Tibial artery (tissue), 4 donors: ENCODE results near the gene ATP6V0D1.
A peak's percentile ranks its signal among the peaks of the same experiment; 100 is the strongest.

Experiments
- DNase-seq, 2 donors: peaks; one replicate each; pipeline ENCODE4 v3.0.0-alpha.2; 2019
- H3K27ac ChIP-seq, 2 donors: fragments of 200-600 bp; sonication (generic) in 1 of 2; 1 replicate in 1 of 2; 2 replicates in 1 of 2; pipeline ENCODE4 v1.5.1; 2018 to 2019; ENCODE audit warnings: mild to moderate bottlenecking in 1 of 2
- H3K27me3 ChIP-seq, 2 donors: fragments of 200-600 bp; sonication (generic) in 1 of 2; one replicate each; pipeline versions ENCODE4 v1.5.1 to v1.6.0; 2016 to 2019
- H3K36me3 ChIP-seq, 3 donors: fragments of 200-600 bp; sonication (generic) in 2 of 3; one replicate each; pipeline ENCODE4 v1.5.1; 2016 to 2019; ENCODE audit warnings: mild to moderate bottlenecking in 2 of 3
- H3K4me1 ChIP-seq, 4 donors: fragments of 200-600 bp; sonication (generic) in 2 of 4; 1 replicate in 3 of 4; 2 replicates in 1 of 4; pipeline ENCODE4 v1.5.1; 2016 to 2019
- H3K4me3 ChIP-seq, 2 donors: fragments of 200-600 bp; sonication (generic) in 1 of 2; 1 replicate in 1 of 2; 2 replicates in 1 of 2; pipeline ENCODE4 v1.5.1; 2018 to 2019; ENCODE audit warnings: mild to moderate bottlenecking in 2 of 2
- H3K9me3 ChIP-seq, 3 donors: fragments of 200-600 bp; sonication (generic) in 1 of 3; one replicate each; pipeline ENCODE4 v1.5.1; 2016 to 2019
- CTCF ChIP-seq, 2 experiments: fragments of 200-600 bp in 1 of 2; fragments of 450-650 bp in 1 of 2; IDR thresholded peaks; one replicate each; pipeline ENCODE4 v1.5.1; 2017 to 2019; ENCODE audit warnings: antibody characterized with exemption in 2 of 2, mild to moderate bottlenecking in 1 of 2, moderate library complexity in 1 of 2
- intact Hi-C: fragments of 100-400 bp; cut with DNase I; formaldehyde crosslinking; loops from one replicate; pipeline ENCODE4 v1.15.0; 2023; ENCODE audit warnings: low total_unique reads

The ATP6V0D1 gene

DNA sequence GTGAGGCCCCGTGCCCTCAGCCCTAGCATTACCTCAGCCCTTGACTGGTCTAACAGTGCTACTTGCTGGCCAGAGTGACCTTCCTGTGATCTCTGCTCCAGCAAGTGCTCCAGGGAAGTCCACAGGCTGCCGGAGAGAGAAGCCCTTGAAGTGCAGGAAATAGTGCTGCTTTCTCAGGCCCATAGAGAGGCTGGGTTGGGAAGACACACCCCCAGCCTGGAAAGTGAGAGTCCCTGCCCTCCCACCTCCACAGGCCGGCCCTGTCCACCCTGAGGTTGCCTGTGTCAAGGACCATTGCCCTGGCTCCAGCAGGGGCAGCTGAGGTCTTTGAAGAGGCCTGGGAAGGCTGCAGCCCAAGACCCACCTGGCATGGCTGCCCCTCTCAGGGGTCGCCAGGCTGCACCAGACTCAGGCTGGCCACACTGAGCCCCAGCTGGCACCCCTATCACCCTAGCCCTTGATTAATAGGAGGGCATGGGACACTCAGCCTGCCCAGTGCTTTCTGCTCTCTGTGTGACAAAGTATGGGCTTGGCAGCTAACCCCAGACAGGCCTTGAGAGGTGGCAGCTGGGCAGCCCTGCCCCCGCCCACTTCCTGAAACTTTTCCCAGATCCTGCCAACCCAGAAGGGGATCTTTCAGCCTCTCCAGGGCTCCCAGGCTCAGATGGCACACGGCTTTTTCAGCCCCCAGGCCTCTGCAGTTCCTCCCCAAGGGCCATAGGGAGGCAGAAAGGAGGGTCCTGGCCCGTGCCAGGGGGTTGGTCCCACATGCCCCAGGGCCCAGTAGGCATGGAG lies 21.7 kb downstream of the ATP6V0D1 start:
- H3K27ac ChIP-seq = peak overlapping the region; percentile 46 to 54
- intact Hi-C loops = no loop called here
- H3K36me3 ChIP-seq = no peaks in the 10 kb centered on the region
- H3K4me1 ChIP-seq = peaks cover 0 to 78% (median 50%) of the 10 kb centered on the region in 4 donors
- H3K4me3 ChIP-seq = no peak overlapping the region
- TF ChIP-seq CTCF (IDR thresholded peaks at IDR 0.05) = no peak
- H3K9me3 ChIP-seq = no peaks in the 10 kb centered on the region
- DNase-seq = no peak
- no peaks in the 10 kb centered on the region for H3K27me3 ChIP-seq

DNA sequence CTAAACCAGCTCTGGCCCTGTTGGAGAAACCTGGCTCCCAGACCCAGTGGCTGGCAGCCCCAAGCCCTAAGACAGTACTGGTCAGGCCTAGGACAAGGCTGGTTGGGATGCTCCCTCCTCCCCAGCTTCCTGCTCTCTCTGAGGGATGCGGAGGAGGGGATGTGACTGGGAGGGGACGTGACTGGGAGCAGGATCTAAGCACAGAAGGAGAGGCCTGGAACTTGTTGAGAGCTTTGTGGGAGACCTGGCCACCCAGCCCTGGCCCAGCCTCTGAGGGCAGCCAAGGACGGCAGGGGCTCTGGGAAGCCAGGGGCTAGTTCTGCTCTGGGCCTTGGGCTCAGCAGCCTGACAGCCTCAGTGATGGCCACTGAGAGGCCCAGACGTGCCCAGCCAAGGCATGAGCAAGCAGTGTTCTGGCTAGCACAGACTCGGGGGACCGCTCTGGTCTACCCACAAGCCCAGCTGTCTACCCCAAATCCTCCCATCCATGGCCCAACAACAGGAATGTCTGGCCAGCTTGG lies 22.8 kb downstream of the ATP6V0D1 start:
- H3K4me3 ChIP-seq = no peak overlapping the region
- peak overlapping the region; percentile 46 to 54 for H3K27ac ChIP-seq
- no peak for TF ChIP-seq CTCF (IDR thresholded peaks at IDR 0.05)
- no peak for DNase-seq
- H3K4me1 ChIP-seq = peaks cover 0 to 74% (median 50%) of the 10 kb centered on the region in 4 donors
- H3K36me3 ChIP-seq = peaks cover under 1 to 5% (median 2%) of the 10 kb centered on the region in 3 donors
- no peaks in the 10 kb centered on the region for H3K9me3 ChIP-seq
- H3K27me3 ChIP-seq = no peaks in the 10 kb centered on the region
- intact Hi-C loops = no loop called here

GRCh38 chr16:67457611-67458010 lies 23.3 kb downstream of the ATP6V0D1 start:
- Histone ChIP-seq H3K27me3 (no peaks in the 10 kb centered on the region), H3K4me3 (no peak overlapping the region), H3K9me3 (no peaks in the 10 kb centered on the region), H3K36me3 (peaks cover 6 to 11% (median 7%) of the 10 kb centered on the region in 3 donors), H3K4me1 (peaks cover 0 to 74% (median 50%) of the 10 kb centered on the region in 4 donors), H3K27ac (peak overlapping the region in 1 of 2 donors; percentile 54)
- intact Hi-C loops = no loop called here
- no peak for DNase-seq
- no peak for TF ChIP-seq CTCF (IDR thresholded peaks at IDR 0.05)

DNA sequence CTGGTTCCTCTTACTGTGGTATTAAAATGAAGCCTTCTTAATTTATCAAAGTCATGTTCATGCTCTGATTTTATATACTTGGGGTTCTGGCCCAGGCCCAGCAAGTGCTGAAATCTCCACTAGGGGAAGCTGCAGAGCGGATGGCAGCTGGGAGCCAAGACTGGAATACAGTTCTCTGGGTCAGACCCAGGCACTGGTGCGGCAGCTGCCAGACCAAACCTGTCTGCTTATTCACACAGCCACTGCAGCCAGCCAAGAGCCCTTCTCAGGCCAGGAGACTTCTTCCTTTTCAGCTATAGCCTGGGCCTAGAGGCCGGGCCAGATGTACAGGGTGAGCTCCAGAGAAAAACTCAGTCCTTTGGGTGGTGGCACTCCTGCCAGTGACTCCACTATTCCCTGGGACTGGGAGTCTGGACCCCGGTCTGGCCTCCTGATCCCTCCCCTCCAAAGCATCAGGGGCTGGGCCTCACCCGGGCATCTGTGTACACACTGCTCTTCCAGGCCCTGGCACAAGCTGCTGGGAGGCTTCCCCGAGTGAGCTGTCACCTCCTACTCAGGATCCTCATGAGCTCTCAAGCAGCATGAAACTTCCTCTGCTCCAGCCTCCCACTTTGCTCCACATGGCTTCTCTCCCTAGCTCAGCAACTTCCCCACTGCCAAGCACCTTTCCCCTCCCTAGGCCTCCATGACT lies 24.4 kb downstream of the ATP6V0D1 start:
- intact Hi-C loops = no loop called here
- Histone ChIP-seq H3K4me1 (peaks cover 0 to 70% (median 46%) of the 10 kb centered on the region in 4 donors), H3K36me3 (peaks cover 7 to 22% (median 17%) of the 10 kb centered on the region in 3 donors), H3K27ac (no peak overlapping the region), H3K4me3 (no peak overlapping the region), H3K27me3 (no peaks in the 10 kb centered on the region), H3K9me3 (no peaks in the 10 kb centered on the region)
- peak; percentile 37 to 43 for TF ChIP-seq CTCF (IDR thresholded peaks at IDR 0.05)
- peak; percentile 53 to 78 for DNase-seq

- no peak overlapping the region for H3K4me3 ChIP-seq
- TF ChIP-seq CTCF (IDR thresholded peaks at IDR 0.05) = no peak
- no peaks in the 10 kb centered on the region for H3K27me3 ChIP-seq
- peaks cover 0 to 70% (median 36%) of the 10 kb centered on the region in 4 donors for H3K4me1 ChIP-seq
- no peak for DNase-seq
- no peaks in the 10 kb centered on the region for H3K9me3 ChIP-seq
- peaks cover 7 to 39% (median 29%) of the 10 kb centered on the region in 3 donors for H3K36me3 ChIP-seq
- intact Hi-C loops = no loop called here
- no peak overlapping the region for H3K27ac ChIP-seq
Measured at GRCh38 chr16:67454852-67455251, 26.1 kb downstream of the ATP6V0D1 start.
